Panc1 (cell line): ENCODE results near the gene TNFRSF1B. TPM values are rescaled to one million over a fixed set of nuclear protein-coding genes. Genes with fewer than 3 reads are reported as not detected.

Experiments
- ATAC-seq: fragments of 200-7000 bp; cut with Tn5 transposase; 2 replicates; pipeline ENCODE4 v1.9.1; 2020; ENCODE audit warnings: mild to moderate bottlenecking, moderate library complexity
- BruUV-seq: library from RNA; stranded (reverse); fragments of 400-500 nt; replicated peaks from 2 replicates; lab custom pipeline; 2021; lab: Mats Ljungman, UMichigan
- CTCF ChIA-PET: fragments of 300-600 bp; sonication (Branson Sonifier 250); formaldehyde crosslinking; loops from one replicate; lab custom pipeline; 2022; ENCODE audit warnings: antibody characterized with exemption; lab: Charles Lee
- POLR2A ChIA-PET: fragments of 300-600 bp; sonication (Branson Sonifier 250); formaldehyde crosslinking; loops from one replicate; lab custom pipeline; 2022; ENCODE audit warnings: antibody characterized with exemption; lab: Charles Lee
- DNase-seq: peaks from one replicate; pipeline ENCODE4 v3.0.0-alpha.2; 2010; ENCODE audit warnings: low read depth, low spot score
- H3K27ac ChIP-seq: 2 replicates; pipeline ENCODE4 v1.5.1; 2011; ENCODE audit warnings: mild to moderate bottlenecking, low read length, inconsistent platforms
- H3K27me3 ChIP-seq: fragments of 200-500 bp; sonication (Bioruptor generic); 2 replicates; pipeline ENCODE4 v1.6.0; 2014; ENCODE audit warnings: low read length, inconsistent platforms; ENCODE audit not compliant: control insufficient read depth, insufficient read depth
- H3K36me3 ChIP-seq: fragments of 200-500 bp; sonication (Bioruptor generic); 2 replicates; pipeline ENCODE4 v1.5.1; 2014; ENCODE audit warnings: inconsistent platforms, mild to moderate bottlenecking, low read length, moderate library complexity; ENCODE audit not compliant: control insufficient read depth, insufficient read depth
- H3K4me1 ChIP-seq: 2 replicates; pipeline ENCODE4 v1.5.1; 2011; ENCODE audit warnings: inconsistent platforms, mild to moderate bottlenecking, low read length, moderate library complexity; ENCODE audit not compliant: control insufficient read depth, insufficient read depth
- H3K4me3 ChIP-seq, 2 experiments: 2 replicates each; pipeline ENCODE4 v1.5.1; 2011 to 2012; ENCODE audit warnings: low read depth in 2 of 2, low read length in 2 of 2, mild to moderate bottlenecking in 2 of 2, inconsistent platforms in 1 of 2, moderate library complexity in 1 of 2
- H3K9me3 ChIP-seq: fragments of 200-500 bp; sonication (Bioruptor generic); 2 replicates; pipeline ENCODE4 v1.5.1; 2014; ENCODE audit warnings: low read depth, mild to moderate bottlenecking, inconsistent platforms, low read length, moderate library complexity; ENCODE audit not compliant: control insufficient read depth, insufficient read depth
- CTCF ChIP-seq: fragments of 450-650 bp; IDR thresholded peaks from 2 replicates; pipeline ENCODE4 v1.5.1; 2017; ENCODE audit warnings: mild to moderate bottlenecking
- POLR2AphosphoS5 ChIP-seq: IDR thresholded peaks from 2 replicates; pipeline ENCODE4 v1.6.1; 2012; ENCODE audit warnings: mild to moderate bottlenecking, low read depth, low read length, moderate library complexity
- SIN3A ChIP-seq: IDR thresholded peaks from 2 replicates; pipeline ENCODE4 v1.6.1; 2012; ENCODE audit warnings: low read depth, mild to moderate bottlenecking, low read length, moderate library complexity, borderline replicate concordance; ENCODE audit not compliant: insufficient read depth
- TCF7L2 ChIP-seq: IDR thresholded peaks from 2 replicates; pipeline ENCODE4 v1.6.1; 2011; ENCODE audit warnings: mild to moderate bottlenecking, low read depth, low read length, inconsistent platforms
- in situ Hi-C: cut with HindIII; loops from 2 replicates; pipeline ENCODE4 v1.10.0; 2016; ENCODE audit warnings: low sequenced_read_pairs, low pct_unique_long_range_greater_than_20kb
- intact Hi-C: fragments of 100-400 bp; cut with micrococcal nuclease; formaldehyde crosslinking; loops from one replicate; pipeline ENCODE4 v1.10.0; 2022; ENCODE audit not compliant: unreplicated experiment
- total RNA-seq: library from RNA; stranded (reverse); gene quantifications from one replicate; pipeline ENCODE4 v1.2.1, GENCODE V29; 2021; ENCODE audit not compliant: unreplicated experiment
- TF ChIP-seq, protein P1 (sequence below), 2 experiments: IDR thresholded peaks; 2 replicates each; pipeline ENCODE4 v1.6.1; 2011 to 2012; ENCODE audit warnings: low read depth in 2 of 2, control low read depth in 1 of 2, low read length in 1 of 2, mild to moderate bottlenecking in 1 of 2, moderate library complexity in 1 of 2; ENCODE audit not compliant: insufficient read depth in 1 of 2

TNFRSF1B gene
- total RNA-seq, 1 experiment from 2014 or later: 18.8 TPM

DNA sequence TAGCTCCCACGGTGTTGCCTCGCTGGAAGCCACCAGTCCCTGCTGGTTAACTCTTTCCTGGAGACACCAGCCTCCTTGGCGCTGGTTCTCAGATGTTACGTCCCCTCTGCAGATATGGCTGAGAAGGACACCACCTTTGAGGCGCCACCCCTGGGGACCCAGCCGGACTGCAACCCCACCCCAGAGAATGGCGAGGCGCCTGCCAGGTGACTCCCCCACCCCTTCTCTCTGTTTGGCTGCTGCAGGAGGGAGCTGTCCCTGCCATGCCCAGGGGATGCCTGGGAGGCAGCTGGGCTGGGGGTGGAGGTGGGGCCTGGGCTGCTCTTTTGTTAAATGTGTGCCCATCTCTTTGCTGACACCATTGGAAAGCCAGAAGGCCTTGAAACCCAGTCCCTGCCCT lies 43.6 kb upstream of the TNFRSF1B start:
- H3K4me3 ChIP-seq: no peak overlapping the region
- no peak overlapping the region for H3K27ac ChIP-seq
- ChIA-PET POLR2A (interaction anchor here (0.6 kb wide), 3 partner anchors 10 to 104 kb away, joined by 3 to 9 read pairs (median 4); no protein-coding TSS in a partner anchor), CTCF (interaction anchor here (1.9 to 2.4 kb wide), 2 partner anchors 87 to 96 kb away, joined by 5 to 16 read pairs; no protein-coding TSS in a partner anchor)
- intact Hi-C loops: no loop called here
- ATAC-seq (no peak), DNase-seq (no peak)
- no peaks in the 10 kb centered on the region for H3K36me3 ChIP-seq
- BruUV-seq: no TSS peak
- H3K9me3 ChIP-seq: no peaks in the 10 kb centered on the region
- TF ChIP-seq POLR2AphosphoS5 (no peak), SIN3A (no peak), TCF7L2 (no peak), CTCF (no peak)
- TF ChIP-seq, protein P1, sequence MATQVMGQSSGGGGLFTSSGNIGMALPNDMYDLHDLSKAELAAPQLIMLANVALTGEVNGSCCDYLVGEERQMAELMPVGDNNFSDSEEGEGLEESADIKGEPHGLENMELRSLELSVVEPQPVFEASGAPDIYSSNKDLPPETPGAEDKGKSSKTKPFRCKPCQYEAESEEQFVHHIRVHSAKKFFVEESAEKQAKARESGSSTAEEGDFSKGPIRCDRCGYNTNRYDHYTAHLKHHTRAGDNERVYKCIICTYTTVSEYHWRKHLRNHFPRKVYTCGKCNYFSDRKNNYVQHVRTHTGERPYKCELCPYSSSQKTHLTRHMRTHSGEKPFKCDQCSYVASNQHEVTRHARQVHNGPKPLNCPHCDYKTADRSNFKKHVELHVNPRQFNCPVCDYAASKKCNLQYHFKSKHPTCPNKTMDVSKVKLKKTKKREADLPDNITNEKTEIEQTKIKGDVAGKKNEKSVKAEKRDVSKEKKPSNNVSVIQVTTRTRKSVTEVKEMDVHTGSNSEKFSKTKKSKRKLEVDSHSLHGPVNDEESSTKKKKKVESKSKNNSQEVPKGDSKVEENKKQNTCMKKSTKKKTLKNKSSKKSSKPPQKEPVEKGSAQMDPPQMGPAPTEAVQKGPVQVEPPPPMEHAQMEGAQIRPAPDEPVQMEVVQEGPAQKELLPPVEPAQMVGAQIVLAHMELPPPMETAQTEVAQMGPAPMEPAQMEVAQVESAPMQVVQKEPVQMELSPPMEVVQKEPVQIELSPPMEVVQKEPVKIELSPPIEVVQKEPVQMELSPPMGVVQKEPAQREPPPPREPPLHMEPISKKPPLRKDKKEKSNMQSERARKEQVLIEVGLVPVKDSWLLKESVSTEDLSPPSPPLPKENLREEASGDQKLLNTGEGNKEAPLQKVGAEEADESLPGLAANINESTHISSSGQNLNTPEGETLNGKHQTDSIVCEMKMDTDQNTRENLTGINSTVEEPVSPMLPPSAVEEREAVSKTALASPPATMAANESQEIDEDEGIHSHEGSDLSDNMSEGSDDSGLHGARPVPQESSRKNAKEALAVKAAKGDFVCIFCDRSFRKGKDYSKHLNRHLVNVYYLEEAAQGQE (IDR thresholded peaks at IDR 0.05; ENCODE audit: insufficient read depth in 1 of 2, low read depth in 2 of 2, low read length in 1 of 2): no peak
- in situ Hi-C loops: no loop called here
- H3K4me1 ChIP-seq: no peaks in the 10 kb centered on the region
- no peaks in the 10 kb centered on the region for H3K27me3 ChIP-seq

- ChIA-PET POLR2A (interaction anchor here (0.6 kb wide), 2 partner anchors 96 to 135 kb away, joined by 3 to 13 read pairs; no protein-coding TSS in a partner anchor), CTCF (interaction anchor here (0.6 to 2.4 kb wide), 22 partner anchors 10 to 1269 kb away, joined by 3 to 19 read pairs (median 3); no protein-coding TSS in a partner anchor)
- intact Hi-C loops: loop anchor here (1.0 kb wide), 1 partner anchor 83 kb away; no protein-coding TSS in a partner anchor
- no peak overlapping the region for H3K27ac ChIP-seq
- H3K4me1 ChIP-seq: no peaks in the 10 kb centered on the region
- H3K36me3 ChIP-seq: no peaks in the 10 kb centered on the region
- no peak overlapping the region for H3K4me3 ChIP-seq
- no peak for TF ChIP-seq TCF7L2
- TF ChIP-seq POLR2AphosphoS5: no peak
- TF ChIP-seq, protein P1 (IDR thresholded peaks at IDR 0.05; ENCODE audit: insufficient read depth in 1 of 2, low read depth in 2 of 2, low read length in 1 of 2): no peak
- TF ChIP-seq SIN3A: no peak
- TF ChIP-seq CTCF: peak; percentile 98
- in situ Hi-C loops: no loop called here
- no peaks in the 10 kb centered on the region for H3K9me3 ChIP-seq
- BruUV-seq: no TSS peak
- ATAC-seq: peak; percentile 69
- peak; percentile 76 for DNase-seq
- H3K27me3 ChIP-seq: no peaks in the 10 kb centered on the region
Measured at GRCh38 chr1:12124693-12125421, 41.9 kb upstream of the TNFRSF1B start.
